NCI-H82 (cell line): ENCODE measurements around the gene DPF3.

Source experiments
- DNase-seq: peaks from one replicate; lab custom pipeline; 2025; lab: John Stamatoyannopoulos, UW

DPF3 gene

DNA sequence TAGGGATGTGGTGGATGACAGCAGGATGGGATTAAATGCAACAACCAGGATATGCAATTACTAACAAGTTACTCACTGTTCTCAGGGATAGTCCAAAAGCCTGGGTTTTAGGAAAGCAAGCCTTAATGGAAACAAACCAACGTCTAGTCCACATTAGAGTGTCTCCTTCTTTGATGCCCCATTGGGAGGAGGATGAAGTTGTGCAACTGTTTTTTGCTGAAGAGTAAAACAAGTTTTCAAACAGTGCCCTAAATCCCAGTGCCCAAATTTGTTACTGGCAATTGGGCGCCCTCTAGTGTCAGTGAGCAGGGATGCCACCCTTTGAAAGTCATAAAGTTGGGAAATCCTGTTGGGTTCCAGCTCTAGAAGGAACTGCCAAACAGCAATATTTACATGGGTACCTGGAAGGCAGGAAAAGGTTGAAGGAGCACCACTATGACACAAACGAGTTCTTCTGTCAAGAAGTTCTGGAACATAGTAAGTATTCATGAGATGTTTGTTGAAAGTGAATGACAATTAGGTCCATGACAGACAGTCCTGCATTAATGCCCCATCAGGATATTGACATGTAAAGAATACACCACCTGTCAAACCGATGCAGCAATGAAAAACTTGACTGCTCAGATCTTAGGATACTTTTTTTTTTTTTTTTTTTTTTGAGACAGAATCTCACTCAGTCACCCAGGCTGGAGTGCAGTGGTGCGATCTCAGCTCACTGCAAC is 11.1 kb upstream of the DPF3 start:
- peak; percentile 71 for DNase-seq

- DNase-seq: no peak
Measured at GRCh38 chr14:72904218-72904617, 10.3 kb upstream of the DPF3 start.

GRCh38 chr14:72903716-72904115 is 9.8 kb upstream of the DPF3 start:
- no peak for DNase-seq

GRCh38 chr14:72902801-72903530 is 9.1 kb upstream of the DPF3 start:
- DNase-seq: no peak

DNA sequence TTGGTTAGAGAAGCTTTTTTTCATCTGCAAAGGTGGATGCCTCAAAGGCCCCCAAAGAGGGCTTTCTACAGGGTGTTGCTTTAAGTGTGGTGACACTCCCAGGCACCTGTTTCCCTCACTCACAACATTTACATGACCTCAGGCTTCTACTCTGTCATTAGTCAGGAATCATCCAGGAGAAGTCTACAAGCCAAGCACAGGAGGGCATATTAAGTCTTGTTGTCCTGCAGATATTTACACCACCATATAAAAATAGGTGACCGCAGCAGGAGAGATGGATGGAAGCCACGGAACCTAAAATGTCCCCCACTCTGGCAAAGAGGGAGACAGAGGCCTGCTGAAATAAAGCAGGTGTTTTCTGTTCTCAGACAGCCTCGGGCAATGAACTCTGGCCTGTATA is 7.5 kb upstream of the DPF3 start:
- DNase-seq: no peak

DNA sequence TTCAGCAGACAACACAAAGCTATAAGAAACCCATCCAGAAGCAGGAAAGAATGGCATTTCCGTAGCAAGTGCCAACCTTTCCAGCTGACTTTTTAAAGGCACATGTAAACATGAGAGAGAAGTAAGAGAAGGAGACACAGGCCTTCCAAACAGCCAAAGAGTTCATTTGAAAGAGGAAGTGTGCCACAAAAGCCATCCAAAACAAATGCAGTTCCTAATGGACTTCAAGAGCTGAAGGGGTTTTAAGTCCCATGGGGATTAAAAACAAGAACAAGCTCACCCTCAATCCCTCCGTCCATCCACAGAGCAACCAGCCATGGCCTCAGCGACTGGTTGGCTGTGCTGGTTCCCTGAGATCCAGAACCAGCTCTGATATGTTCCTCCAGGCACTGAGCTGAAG is 4.5 kb upstream of the DPF3 start:
- no peak for DNase-seq

- DNase-seq: peak; percentile 90
Measured at GRCh38 chr14:72894623-72895378, 900 bp upstream of the DPF3 start.

- DNase-seq: no peak
Measured at GRCh38 chr14:72894323-72894622, 372 bp upstream of the DPF3 start.

GRCh38 chr14:72892879-72893635 is 844 bp downstream of the DPF3 start:
- peak; percentile 68 for DNase-seq

- peak; percentile 17 for DNase-seq
Measured at GRCh38 chr14:72892103-72892878, 1.6 kb downstream of the DPF3 start.

- no peak for DNase-seq
Measured at GRCh38 chr14:72891666-72892102, 2.2 kb downstream of the DPF3 start.

- no peak for DNase-seq
Measured at GRCh38 chr14:72889366-72889765, 4.5 kb downstream of the DPF3 start.

GRCh38 chr14:72888636-72889201 is 5.2 kb downstream of the DPF3 start:
- no peak for DNase-seq

- DNase-seq: no peak
Measured at GRCh38 chr14:72888192-72888591, 5.7 kb downstream of the DPF3 start.

- DNase-seq: no peak
Measured at GRCh38 chr14:72887514-72887913, 6.4 kb downstream of the DPF3 start.

DNA sequence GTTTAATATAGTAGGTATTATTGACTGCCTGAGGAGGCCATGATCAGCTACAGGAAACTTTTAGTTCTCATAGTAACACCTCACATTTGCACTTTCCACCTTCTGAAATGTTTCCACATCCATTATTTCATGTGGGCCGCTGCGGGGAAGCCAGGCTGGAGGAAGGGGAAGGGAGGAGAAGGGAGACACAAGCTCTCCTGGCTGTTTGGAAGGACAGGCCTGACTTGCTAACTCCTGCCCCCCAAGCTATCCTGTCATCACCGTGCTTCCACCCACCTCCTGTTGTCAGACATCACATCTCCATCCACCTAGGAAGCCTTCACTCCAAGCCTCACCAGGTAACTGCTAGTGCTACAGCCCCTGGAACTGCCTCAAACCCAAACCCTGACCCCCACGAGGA is 9.5 kb downstream of the DPF3 start:
- no peak for DNase-seq

- DNase-seq: no peak
Measured at GRCh38 chr14:72883961-72884360, 9.9 kb downstream of the DPF3 start.

GRCh38 chr14:72883109-72883508 is 10.8 kb downstream of the DPF3 start:
- no peak for DNase-seq

GRCh38 chr14:72882463-72882862 is 11.4 kb downstream of the DPF3 start:
- no peak for DNase-seq

GRCh38 chr14:72882047-72882446 is 11.9 kb downstream of the DPF3 start:
- no peak for DNase-seq

- no peak for DNase-seq
Measured at GRCh38 chr14:72881543-72881942, 12.4 kb downstream of the DPF3 start.
